Stimulated activated CD8-positive, alpha-beta memory T cell treated with anti-CD3 and anti-CD28 coated beads, Interleukin-15, amount 100 ng/mL, for 48 hours (primary cell): Measurements from ENCODE around the gene DLL4.

Source experiments
- DNase-seq, 2 donors: peaks; one replicate each; pipeline ENCODE4 v3.0.0-alpha.2; 2020; ENCODE audit warnings: low read depth in 2 of 2

The DLL4 gene

GRCh38 chr15:40906091-40906990 is 22.8 kb upstream of the DLL4 start:
- peak; percentile 76 to 77 for DNase-seq

- DNase-seq: no peak
Observed at GRCh38 chr15:40906991-40907802, 21.9 kb upstream of the DLL4 start.

GRCh38 chr15:40908095-40908494 is 21.0 kb upstream of the DLL4 start:
- DNase-seq: no peak

GRCh38 chr15:40909662-40910630 is 19.2 kb upstream of the DLL4 start:
- DNase-seq: no peak

GRCh38 chr15:40911141-40911540 is 18.0 kb upstream of the DLL4 start:
- DNase-seq: no peak

- DNase-seq: no peak
Observed at GRCh38 chr15:40911693-40912092, 17.4 kb upstream of the DLL4 start.

- DNase-seq: no peak
Observed at GRCh38 chr15:40912478-40912877, 16.7 kb upstream of the DLL4 start.

GRCh38 chr15:40914013-40914412 is 15.1 kb upstream of the DLL4 start:
- DNase-seq: no peak

- DNase-seq: no peak
Observed at GRCh38 chr15:40914486-40914885, 14.7 kb upstream of the DLL4 start.

GRCh38 chr15:40915116-40915661 is 14.0 kb upstream of the DLL4 start:
- no peak for DNase-seq

GRCh38 chr15:40915679-40916078 is 13.5 kb upstream of the DLL4 start:
- no peak for DNase-seq

- DNase-seq: no peak
Observed at GRCh38 chr15:40917585-40917984, 11.6 kb upstream of the DLL4 start.

- no peak for DNase-seq
Observed at GRCh38 chr15:40918146-40918798, 10.9 kb upstream of the DLL4 start.

- no peak for DNase-seq
Observed at GRCh38 chr15:40918799-40919392, 10.2 kb upstream of the DLL4 start.

- no peak for DNase-seq
Observed at GRCh38 chr15:40921949-40922607, 7.1 kb upstream of the DLL4 start.

GRCh38 chr15:40922608-40923005 is 6.5 kb upstream of the DLL4 start:
- DNase-seq: no peak

- no peak for DNase-seq
Observed at GRCh38 chr15:40923551-40923950, 5.6 kb upstream of the DLL4 start.

- no peak for DNase-seq
Observed at GRCh38 chr15:40925495-40925862, 3.7 kb upstream of the DLL4 start.

- no peak for DNase-seq
Observed at GRCh38 chr15:40925863-40926658, 3.1 kb upstream of the DLL4 start.
